Measurements from ENCODE around the gene RAB8A. TPM values are rescaled to one million over a fixed set of nuclear protein-coding genes. Genes with fewer than 3 reads are reported as not detected.
A peak's percentile ranks its signal among the peaks of the same experiment; 100 is the strongest.

Gene RAB8A
- polyA plus RNA-seq, 3 donors = 109 to 124 (median 114) TPM

- H3K4me3 Mint-ChIP-seq = no peak overlapping the region
- WGBS (ENCODE audit: insufficient coverage) = 93% methylated on average over 5 of the region's 10 CpGs
- TF ChIP-seq, protein P1, sequence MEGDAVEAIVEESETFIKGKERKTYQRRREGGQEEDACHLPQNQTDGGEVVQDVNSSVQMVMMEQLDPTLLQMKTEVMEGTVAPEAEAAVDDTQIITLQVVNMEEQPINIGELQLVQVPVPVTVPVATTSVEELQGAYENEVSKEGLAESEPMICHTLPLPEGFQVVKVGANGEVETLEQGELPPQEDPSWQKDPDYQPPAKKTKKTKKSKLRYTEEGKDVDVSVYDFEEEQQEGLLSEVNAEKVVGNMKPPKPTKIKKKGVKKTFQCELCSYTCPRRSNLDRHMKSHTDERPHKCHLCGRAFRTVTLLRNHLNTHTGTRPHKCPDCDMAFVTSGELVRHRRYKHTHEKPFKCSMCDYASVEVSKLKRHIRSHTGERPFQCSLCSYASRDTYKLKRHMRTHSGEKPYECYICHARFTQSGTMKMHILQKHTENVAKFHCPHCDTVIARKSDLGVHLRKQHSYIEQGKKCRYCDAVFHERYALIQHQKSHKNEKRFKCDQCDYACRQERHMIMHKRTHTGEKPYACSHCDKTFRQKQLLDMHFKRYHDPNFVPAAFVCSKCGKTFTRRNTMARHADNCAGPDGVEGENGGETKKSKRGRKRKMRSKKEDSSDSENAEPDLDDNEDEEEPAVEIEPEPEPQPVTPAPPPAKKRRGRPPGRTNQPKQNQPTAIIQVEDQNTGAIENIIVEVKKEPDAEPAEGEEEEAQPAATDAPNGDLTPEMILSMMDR (IDR thresholded peaks at IDR 0.05) = no peak
- peaks cover 49 to 56% of the 10 kb centered on the region in 2 donors for H3K36me3 Mint-ChIP-seq
- no peak for DNase-seq
- H3K9ac ChIP-seq (ENCODE audit: insufficient read depth, low read length, poor library complexity, severe bottlenecking) = no peak overlapping the region
- intact Hi-C loops (cut with micrococcal nuclease) = no loop called here
- H3K27me3 ChIP-seq (ENCODE audit: control insufficient read depth in 2 of 2, insufficient read depth in 2 of 2, low read length in 2 of 2) = no peaks in the 10 kb centered on the region
- H2AFZ ChIP-seq (ENCODE audit: insufficient read depth, low read depth, low read length, poor library complexity, severe bottlenecking) = no peak overlapping the region
- H3K79me2 ChIP-seq (ENCODE audit: insufficient read depth, low read length) = peaks cover 25% of the 10 kb centered on the region
- peaks cover 65% of the 10 kb centered on the region for H3K4me1 Mint-ChIP-seq
- peaks cover 0 to 2% (median 0%) of the 10 kb centered on the region in 3 donors for H3K27me3 Mint-ChIP-seq (ENCODE audit: low read depth in 3 of 3)
- H4K20me1 ChIP-seq (ENCODE audit: insufficient read depth, low read length) = peaks cover 3% of the 10 kb centered on the region
- no peak overlapping the region for H3K4me2 ChIP-seq (replicated peaks; ENCODE audit: extremely low read depth, low read length, poor library complexity, severe bottlenecking)
- H3K4me3 ChIP-seq (replicated peaks in 1 of 3; ENCODE audit: low read depth in 2 of 3, low read length in 3 of 3) = no peak overlapping the region
- H3K27ac Mint-ChIP-seq = peak overlapping the region in 5 of 7 donors; percentile 56 to 81 (median 74)
- H3K27ac ChIP-seq (ENCODE audit: low read depth in 1 of 2, low read length in 2 of 2) = peak overlapping the region in 1 of 2 donors; percentile 20
- peaks cover 22 to 67% of the 10 kb centered on the region in 2 donors for H3K4me1 ChIP-seq (ENCODE audit: control insufficient read depth in 1 of 2, insufficient read depth in 2 of 2, low read length in 2 of 2)
- no peaks in the 10 kb centered on the region for H3K9me3 ChIP-seq (replicated peaks in 1 of 2; ENCODE audit: control insufficient read depth in 1 of 2, insufficient read depth in 1 of 2, low read length in 2 of 2)
- H3K9me3 Mint-ChIP-seq = peaks cover 0 to 3% (median 0%) of the 10 kb centered on the region in 7 donors
- H3K36me3 ChIP-seq (replicated peaks in 1 of 2; ENCODE audit: control insufficient read depth in 1 of 2, insufficient read depth in 2 of 2, low read length in 2 of 2) = peaks cover 46 to 56% of the 10 kb centered on the region in 2 donors
Observed at GRCh38 chr19:16157601-16158000, 45.9 kb downstream of the RAB8A start.

DNA sequence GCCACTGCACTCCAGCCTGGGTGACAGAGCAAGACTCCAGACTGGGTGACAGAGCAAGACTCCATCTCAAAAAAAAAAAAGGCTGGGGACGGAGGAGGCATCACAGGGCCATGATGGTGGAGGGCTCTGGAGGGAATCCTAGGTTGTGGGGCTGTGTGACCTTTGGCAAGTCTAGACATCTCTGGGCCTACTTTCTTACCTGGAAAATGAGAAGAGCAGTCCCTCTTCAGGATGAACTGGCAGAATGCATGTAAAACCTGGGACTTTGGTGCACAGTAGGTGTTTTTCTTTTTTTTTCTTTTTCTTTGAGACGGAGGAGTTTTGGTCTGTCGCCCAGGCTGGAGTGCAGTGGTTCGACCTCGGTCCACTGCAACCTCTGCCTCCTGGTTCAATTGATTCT is 48.0 kb downstream of the RAB8A start:
- Histone ChIP-seq H3K9me3 (replicated peaks in 1 of 2; ENCODE audit: control insufficient read depth in 1 of 2, insufficient read depth in 1 of 2, low read length in 2 of 2) (no peaks in the 10 kb centered on the region), H3K79me2 (ENCODE audit: insufficient read depth, low read length) (peaks cover 5% of the 10 kb centered on the region), H3K27me3 (ENCODE audit: control insufficient read depth in 2 of 2, insufficient read depth in 2 of 2, low read length in 2 of 2) (no peaks in the 10 kb centered on the region), H3K9ac (ENCODE audit: insufficient read depth, low read length, poor library complexity, severe bottlenecking) (no peak overlapping the region), H3K4me2 (replicated peaks; ENCODE audit: extremely low read depth, low read length, poor library complexity, severe bottlenecking) (no peak overlapping the region), H2AFZ (ENCODE audit: insufficient read depth, low read depth, low read length, poor library complexity, severe bottlenecking) (no peak overlapping the region), H4K20me1 (ENCODE audit: insufficient read depth, low read length) (peaks cover 3% of the 10 kb centered on the region), H3K36me3 (replicated peaks in 1 of 2; ENCODE audit: control insufficient read depth in 1 of 2, insufficient read depth in 2 of 2, low read length in 2 of 2) (peaks cover 28 to 35% of the 10 kb centered on the region in 2 donors), H3K27ac (ENCODE audit: low read depth in 1 of 2, low read length in 2 of 2) (no peak overlapping the region), H3K4me3 (replicated peaks in 1 of 3; ENCODE audit: low read depth in 2 of 3, low read length in 3 of 3) (no peak overlapping the region), H3K4me1 (ENCODE audit: control insufficient read depth in 1 of 2, insufficient read depth in 2 of 2, low read length in 2 of 2) (peaks cover 19 to 57% of the 10 kb centered on the region in 2 donors)
- peak overlapping the region in 3 of 7 donors; percentile 49 to 85 (median 77) for H3K27ac Mint-ChIP-seq
- WGBS (ENCODE audit: insufficient coverage) = 81% methylated on average over 2 of the region's 5 CpGs
- TF ChIP-seq, protein P1 (IDR thresholded peaks at IDR 0.05) = no peak
- no peak overlapping the region for H3K4me3 Mint-ChIP-seq
- DNase-seq = no peak
- H3K27me3 Mint-ChIP-seq (ENCODE audit: low read depth in 3 of 3) = peaks cover 0 to 3% (median 0%) of the 10 kb centered on the region in 3 donors
- peaks cover 0 to 3% (median 0%) of the 10 kb centered on the region in 7 donors for H3K9me3 Mint-ChIP-seq
- H3K4me1 Mint-ChIP-seq = peaks cover 52% of the 10 kb centered on the region
- peaks cover 30 to 36% of the 10 kb centered on the region in 2 donors for H3K36me3 Mint-ChIP-seq
- intact Hi-C loops (cut with micrococcal nuclease) = no loop called here
